ENCODE results near the gene H2BK1.
A peak's percentile ranks its signal among the peaks of the same experiment; 100 is the strongest.

Gene H2BK1

GRCh38 chr7:151235091-151235787 is 25.0 kb upstream of the H2BK1 start:
- H3K36me3 ChIP-seq (ENCODE audit: control insufficient read depth, insufficient read depth, low read length): peaks cover 28% of the 10 kb centered on the region
- H3K9ac ChIP-seq (ENCODE audit: low read length): no peak overlapping the region
- no peak overlapping the region for H3K4me3 ChIP-seq (ENCODE audit: low read length)
- no peak overlapping the region for H3K27ac ChIP-seq (ENCODE audit: low read depth, low read length)
- no peaks in the 10 kb centered on the region for H3K27me3 ChIP-seq (ENCODE audit: control insufficient read depth, insufficient read depth, low read length)
- H3K4me1 ChIP-seq (ENCODE audit: control insufficient read depth, insufficient read depth, low read length): peaks cover 10% of the 10 kb centered on the region

GRCh38 chr7:151233804-151234203 is 23.5 kb upstream of the H2BK1 start:
- peaks cover 10% of the 10 kb centered on the region for H3K4me1 ChIP-seq (ENCODE audit: control insufficient read depth, insufficient read depth, low read length)
- H3K9ac ChIP-seq (ENCODE audit: low read length): no peak overlapping the region
- peak overlapping the region; percentile 79 for H3K4me3 ChIP-seq (ENCODE audit: low read length)
- H3K27ac ChIP-seq (ENCODE audit: low read depth, low read length): no peak overlapping the region
- H3K36me3 ChIP-seq (ENCODE audit: control insufficient read depth, insufficient read depth, low read length): peaks cover 20% of the 10 kb centered on the region
- H3K27me3 ChIP-seq (ENCODE audit: control insufficient read depth, insufficient read depth, low read length): no peaks in the 10 kb centered on the region

- Histone ChIP-seq H3K27ac (ENCODE audit: low read depth, low read length) (peak overlapping the region; percentile 38), H3K4me1 (ENCODE audit: control insufficient read depth, insufficient read depth, low read length) (peaks cover 10% of the 10 kb centered on the region), H3K36me3 (ENCODE audit: control insufficient read depth, insufficient read depth, low read length) (peaks cover 20% of the 10 kb centered on the region), H3K4me3 (ENCODE audit: low read length) (peak overlapping the region; percentile 79), H3K9ac (ENCODE audit: low read length) (peak overlapping the region; percentile 57), H3K27me3 (ENCODE audit: control insufficient read depth, insufficient read depth, low read length) (no peaks in the 10 kb centered on the region)
Measured at GRCh38 chr7:151232917-151233701, 22.8 kb upstream of the H2BK1 start.

- Histone ChIP-seq H3K27me3 (ENCODE audit: control insufficient read depth, insufficient read depth, low read length) (no peaks in the 10 kb centered on the region), H3K36me3 (ENCODE audit: control insufficient read depth, insufficient read depth, low read length) (peaks cover 17% of the 10 kb centered on the region), H3K9ac (ENCODE audit: low read length) (peak within 1 kb of the TSS; percentile 57), H3K27ac (ENCODE audit: low read depth, low read length) (peak within 1 kb of the TSS; percentile 69), H3K4me3 (ENCODE audit: low read length) (peak within 1 kb of the TSS; percentile 79), H3K4me1 (ENCODE audit: control insufficient read depth, insufficient read depth, low read length) (peaks cover 10% of the 10 kb centered on the region)
Measured at GRCh38 chr7:151232091-151232916, 22.0 kb upstream of the H2BK1 start, which contains the start of gene CHPF2. TSS of gene CHPF2 (plus strand) at chr7:151232483. CDS start at chr7:151234012, 1,529 bp downstream.

- Histone ChIP-seq H3K27me3 (ENCODE audit: control insufficient read depth, insufficient read depth, low read length) (no peaks in the 10 kb centered on the region), H3K9ac (ENCODE audit: low read length) (no peak overlapping the region), H3K27ac (ENCODE audit: low read depth, low read length) (no peak overlapping the region), H3K4me1 (ENCODE audit: control insufficient read depth, insufficient read depth, low read length) (peaks cover 13% of the 10 kb centered on the region), H3K4me3 (ENCODE audit: low read length) (no peak overlapping the region), H3K36me3 (ENCODE audit: control insufficient read depth, insufficient read depth, low read length) (peaks cover 4% of the 10 kb centered on the region)
Measured at GRCh38 chr7:151231080-151231479, 20.8 kb upstream of the H2BK1 start.

GRCh38 chr7:151229249-151229648 is 19.0 kb upstream of the H2BK1 start:
- peaks cover 6% of the 10 kb centered on the region for H3K36me3 ChIP-seq (ENCODE audit: control insufficient read depth, insufficient read depth, low read length)
- no peaks in the 10 kb centered on the region for H3K27me3 ChIP-seq (ENCODE audit: control insufficient read depth, insufficient read depth, low read length)
- peaks cover 17% of the 10 kb centered on the region for H3K4me1 ChIP-seq (ENCODE audit: control insufficient read depth, insufficient read depth, low read length)
- H3K9ac ChIP-seq (ENCODE audit: low read length): no peak overlapping the region
- H3K4me3 ChIP-seq (ENCODE audit: low read length): no peak overlapping the region
- H3K27ac ChIP-seq (ENCODE audit: low read depth, low read length): no peak overlapping the region

GRCh38 chr7:151228024-151228866 is 18.0 kb upstream of the H2BK1 start:
- Histone ChIP-seq H3K27ac (ENCODE audit: low read depth, low read length) (peak overlapping the region; percentile 76), H3K4me3 (ENCODE audit: low read length) (peak overlapping the region; percentile 76)

GRCh38 chr7:151226875-151227782 is 16.8 kb upstream of the H2BK1 start, which contains the start of gene ABCF2:
TSS of gene ABCF2 (minus strand) at chr7:151227205. CDS start at chr7:151226458, 747 bp downstream.
- Histone ChIP-seq H3K27me3 (ENCODE audit: control insufficient read depth, insufficient read depth, low read length) (no peaks in the 10 kb centered on the region), H3K27ac (ENCODE audit: low read depth, low read length) (peak within 1 kb of the TSS; percentile 76), H3K9ac (ENCODE audit: low read length) (peak within 1 kb of the TSS; percentile 35), H3K4me1 (ENCODE audit: control insufficient read depth, insufficient read depth, low read length) (peaks cover 10% of the 10 kb centered on the region), H3K4me3 (ENCODE audit: low read length) (peak within 1 kb of the TSS; percentile 76), H3K36me3 (ENCODE audit: control insufficient read depth, insufficient read depth, low read length) (peaks cover 19% of the 10 kb centered on the region)

More at GRCh38 chr7:151228024-151228866, 18.0 kb upstream of the H2BK1 start:
- no peak overlapping the region for H3K9ac ChIP-seq (ENCODE audit: low read length)
- H3K27me3 ChIP-seq (ENCODE audit: control insufficient read depth, insufficient read depth, low read length): no peaks in the 10 kb centered on the region
- H3K4me1 ChIP-seq (ENCODE audit: control insufficient read depth, insufficient read depth, low read length): peaks cover 12% of the 10 kb centered on the region
- peaks cover 13% of the 10 kb centered on the region for H3K36me3 ChIP-seq (ENCODE audit: control insufficient read depth, insufficient read depth, low read length)

GRCh38 chr7:151226560-151226874 is 16.2 kb upstream of the H2BK1 start:
- Histone ChIP-seq H3K9ac (ENCODE audit: low read length) (peak overlapping the region; percentile 35), H3K27me3 (ENCODE audit: control insufficient read depth, insufficient read depth, low read length) (no peaks in the 10 kb centered on the region), H3K4me1 (ENCODE audit: control insufficient read depth, insufficient read depth, low read length) (peaks cover 7% of the 10 kb centered on the region), H3K36me3 (ENCODE audit: control insufficient read depth, insufficient read depth, low read length) (peaks cover 23% of the 10 kb centered on the region), H3K4me3 (ENCODE audit: low read length) (peak overlapping the region; percentile 75), H3K27ac (ENCODE audit: low read depth, low read length) (peak overlapping the region; percentile 2)

GRCh38 chr7:151225948-151226510 is 15.7 kb upstream of the H2BK1 start:
- Histone ChIP-seq H3K4me1 (ENCODE audit: control insufficient read depth, insufficient read depth, low read length) (peaks cover 7% of the 10 kb centered on the region), H3K27ac (ENCODE audit: low read depth, low read length) (no peak overlapping the region)

More at GRCh38 chr7:151225948-151226510, 15.7 kb upstream of the H2BK1 start:
- H3K4me3 ChIP-seq (ENCODE audit: low read length): peak overlapping the region; percentile 75
- peak overlapping the region; percentile 12 for H3K9ac ChIP-seq (ENCODE audit: low read length)
- no peaks in the 10 kb centered on the region for H3K27me3 ChIP-seq (ENCODE audit: control insufficient read depth, insufficient read depth, low read length)
- H3K36me3 ChIP-seq (ENCODE audit: control insufficient read depth, insufficient read depth, low read length): peaks cover 24% of the 10 kb centered on the region

Data from rectal smooth muscle tissue (tissue), 1 donor.